ENCODE results near the gene MCAM. TPM values are rescaled to one million over a fixed set of nuclear protein-coding genes. Genes with fewer than 3 reads are reported as not detected.

MCAM gene
- total RNA-seq, 1 donor from 2014 or later, result 1,105 TPM

GRCh38 chr11:119352857-119353260, 35.9 kb upstream of the MCAM start:
- H3K4me3 ChIP-seq (ENCODE audit: low read depth, low read length), result no peak overlapping the region
- TF ChIP-seq CTCF (conservative IDR thresholded peaks at IDR 0.05; ENCODE audit: low read depth, low read length), result no peak
- DNase-seq (ENCODE audit: low read depth), result no peak

- no peak overlapping the region for H3K4me3 ChIP-seq (ENCODE audit: low read depth, low read length)
- TF ChIP-seq CTCF (conservative IDR thresholded peaks at IDR 0.05; ENCODE audit: low read depth, low read length), result no peak
- DNase-seq (ENCODE audit: low read depth), result no peak
Measured at GRCh38 chr11:119351232-119351631, 34.3 kb upstream of the MCAM start.

- TF ChIP-seq CTCF (conservative IDR thresholded peaks at IDR 0.05; ENCODE audit: low read depth, low read length), result no peak
- H3K4me3 ChIP-seq (ENCODE audit: low read depth, low read length), result no peak overlapping the region
- no peak for DNase-seq (ENCODE audit: low read depth)
Measured at GRCh38 chr11:119350302-119350701, 33.4 kb upstream of the MCAM start.

- no peak overlapping the region for H3K4me3 ChIP-seq (ENCODE audit: low read depth, low read length)
- no peak for TF ChIP-seq CTCF (conservative IDR thresholded peaks at IDR 0.05; ENCODE audit: low read depth, low read length)
- DNase-seq (ENCODE audit: low read depth), result no peak
Measured at GRCh38 chr11:119347940-119348605, 31.1 kb upstream of the MCAM start.

- no peak for DNase-seq (ENCODE audit: low read depth)
- no peak for TF ChIP-seq CTCF (conservative IDR thresholded peaks at IDR 0.05; ENCODE audit: low read depth, low read length)
- H3K4me3 ChIP-seq (ENCODE audit: low read depth, low read length), result no peak overlapping the region
Measured at GRCh38 chr11:119347242-119347641, 30.3 kb upstream of the MCAM start.

- H3K4me3 ChIP-seq (ENCODE audit: low read depth, low read length), result no peak within 1 kb of the TSS
- no peak for TF ChIP-seq CTCF (conservative IDR thresholded peaks at IDR 0.05; ENCODE audit: low read depth, low read length)
- DNase-seq (ENCODE audit: low read depth), result no peak
Measured at GRCh38 chr11:119346605-119347004, 29.7 kb upstream of the MCAM start, which contains the start of gene MFRP. MFRP (minus strand) TSS chr11:119346705; CDS start chr11:119346513, 192 bp downstream.

- no peak for TF ChIP-seq CTCF (conservative IDR thresholded peaks at IDR 0.05; ENCODE audit: low read depth, low read length)
- DNase-seq (ENCODE audit: low read depth), result no peak
- H3K4me3 ChIP-seq (ENCODE audit: low read depth, low read length), result no peak overlapping the region
Measured at GRCh38 chr11:119345685-119346084, 28.8 kb upstream of the MCAM start.

All from epithelial cell of proximal tubule (primary cell).